ENCODE measurements around the gene ZBTB20. TPM values are rescaled to one million over a fixed set of nuclear protein-coding genes. Genes with fewer than 3 reads are reported as not detected.
A peak's percentile ranks its signal among the peaks of the same experiment; 100 is the strongest.

ZBTB20 gene
- total RNA-seq, 3 donors from 2014 or later: 62.9 to 150 (median 109) TPM

- intact Hi-C loops (cut with DNase I; ENCODE audit: low total_unique reads): no loop called here
- TF ChIP-seq POLR2AphosphoS5 (IDR thresholded peaks at IDR 0.05) (no peak), POLR2A (IDR thresholded peaks at IDR 0.05) (no peak), CTCF (IDR thresholded peaks at IDR 0.05) (no peak)
Measured at GRCh38 chr3:114714957-114715460, 432.1 kb downstream of the ZBTB20 start.

GRCh38 chr3:114714237-114714636 lies 432.9 kb downstream of the ZBTB20 start:
- H3K4me3 ChIP-seq: no peak overlapping the region
- H3K36me3 ChIP-seq: no peaks in the 10 kb centered on the region
- H3K9me3 ChIP-seq: no peaks in the 10 kb centered on the region
- H3K27me3 ChIP-seq: no peaks in the 10 kb centered on the region
- intact Hi-C loops (cut with DNase I; ENCODE audit: low total_unique reads): no loop called here
- DNase-seq (ENCODE audit: low spot score in 2 of 2): no peak
- peak overlapping the region; percentile 5 to 14 for H3K27ac ChIP-seq
- TF ChIP-seq POLR2A (IDR thresholded peaks at IDR 0.05) (no peak), POLR2AphosphoS5 (IDR thresholded peaks at IDR 0.05) (no peak), CTCF (IDR thresholded peaks at IDR 0.05) (no peak)
- no peaks in the 10 kb centered on the region for H3K4me1 ChIP-seq

More at GRCh38 chr3:114714957-114715460, 432.1 kb downstream of the ZBTB20 start:
- Histone ChIP-seq H3K27me3 (no peaks in the 10 kb centered on the region), H3K4me3 (no peak overlapping the region), H3K36me3 (no peaks in the 10 kb centered on the region), H3K27ac (peak overlapping the region; percentile 10 to 14), H3K9me3 (no peaks in the 10 kb centered on the region), H3K4me1 (no peaks in the 10 kb centered on the region)
- no peak for DNase-seq (ENCODE audit: low spot score in 2 of 2)

- intact Hi-C loops (cut with DNase I; ENCODE audit: low total_unique reads): no loop called here
- Histone ChIP-seq H3K27me3 (no peaks in the 10 kb centered on the region), H3K9me3 (no peaks in the 10 kb centered on the region), H3K4me3 (no peak overlapping the region), H3K27ac (peak overlapping the region; percentile 23 to 27), H3K36me3 (no peaks in the 10 kb centered on the region), H3K4me1 (no peaks in the 10 kb centered on the region)
- TF ChIP-seq POLR2A (IDR thresholded peaks at IDR 0.05) (no peak), POLR2AphosphoS5 (IDR thresholded peaks at IDR 0.05) (no peak), CTCF (IDR thresholded peaks at IDR 0.05) (no peak)
- DNase-seq (ENCODE audit: low spot score in 2 of 2): no peak
Measured at GRCh38 chr3:114712728-114713492, 434.2 kb downstream of the ZBTB20 start.

GRCh38 chr3:114711321-114711886 lies 435.7 kb downstream of the ZBTB20 start:
- intact Hi-C loops (cut with DNase I; ENCODE audit: low total_unique reads): no loop called here
- TF ChIP-seq POLR2A (IDR thresholded peaks at IDR 0.05) (no peak), CTCF (IDR thresholded peaks at IDR 0.05) (no peak), POLR2AphosphoS5 (IDR thresholded peaks at IDR 0.05) (no peak)
- Histone ChIP-seq H3K27ac (no peak overlapping the region), H3K36me3 (no peaks in the 10 kb centered on the region), H3K27me3 (no peaks in the 10 kb centered on the region), H3K4me1 (no peaks in the 10 kb centered on the region), H3K9me3 (no peaks in the 10 kb centered on the region), H3K4me3 (no peak overlapping the region)
- DNase-seq (ENCODE audit: low spot score in 2 of 2): no peak

GRCh38 chr3:114709102-114709501 lies 438.0 kb downstream of the ZBTB20 start:
- DNase-seq (ENCODE audit: low spot score in 2 of 2): no peak
- TF ChIP-seq POLR2A (IDR thresholded peaks at IDR 0.05) (no peak), POLR2AphosphoS5 (IDR thresholded peaks at IDR 0.05) (no peak), CTCF (IDR thresholded peaks at IDR 0.05) (no peak)
- no peak overlapping the region for H3K4me3 ChIP-seq
- H3K27ac ChIP-seq: no peak overlapping the region
- no peaks in the 10 kb centered on the region for H3K27me3 ChIP-seq
- no peaks in the 10 kb centered on the region for H3K36me3 ChIP-seq
- H3K4me1 ChIP-seq: no peaks in the 10 kb centered on the region
- H3K9me3 ChIP-seq: no peaks in the 10 kb centered on the region
- intact Hi-C loops (cut with DNase I; ENCODE audit: low total_unique reads): no loop called here
